GM18507 (cell line): ENCODE results near the gene DEAF1.
"Not testable (repeated sequence)": the region's sequence is repeated elsewhere in the genome, so short reads cannot be mapped to it uniquely, and the experiment has no call there.

ENCODE experiments used
- DNase-seq: peaks from one replicate; pipeline ENCODE4 v3.0.0; 2011; ENCODE audit warnings: low read depth; ENCODE audit not compliant: insufficient read length; ENCODE audit errors: extremely low spot score
- FAIRE-seq: peaks from 2 replicates; lab custom pipeline; 2011; peaks lifted over from hg19 to GRCh38; lab: Jason Lieb, UNC

Gene DEAF1

GRCh38 chr11:690244-690643 is 4.8 kb downstream of the DEAF1 start:
- not testable (repeated sequence) for FAIRE-seq, DNase-seq

- DNase-seq = no peak
- FAIRE-seq = no peak
Observed at GRCh38 chr11:689625-690024, 5.4 kb downstream of the DEAF1 start.

- DNase-seq (no peak), FAIRE-seq (no peak)
Observed at GRCh38 chr11:688681-689080, 6.3 kb downstream of the DEAF1 start.

- FAIRE-seq (no peak), DNase-seq (no peak)
Observed at GRCh38 chr11:687751-688150, 7.3 kb downstream of the DEAF1 start.

- FAIRE-seq (no peak), DNase-seq (no peak)
Observed at GRCh38 chr11:686451-687243, 8.4 kb downstream of the DEAF1 start.

- DNase-seq (no peak), FAIRE-seq (no peak)
Observed at GRCh38 chr11:680970-681369, 14.1 kb downstream of the DEAF1 start.

GRCh38 chr11:680476-680875 is 14.5 kb downstream of the DEAF1 start:
- FAIRE-seq = no peak
- no peak for DNase-seq

GRCh38 chr11:679271-680207 is 15.5 kb downstream of the DEAF1 start:
- no peak for FAIRE-seq
- no peak for DNase-seq

- no peak for FAIRE-seq
- DNase-seq = no peak
Observed at GRCh38 chr11:678297-678696, 16.7 kb downstream of the DEAF1 start.

GRCh38 chr11:674406-674805 is 20.6 kb downstream of the DEAF1 start:
- FAIRE-seq (no peak), DNase-seq (no peak)

- FAIRE-seq (no peak), DNase-seq (no peak)
Observed at GRCh38 chr11:673866-674265, 21.2 kb downstream of the DEAF1 start.

- DNase-seq (no peak), FAIRE-seq (no peak)
Observed at GRCh38 chr11:665704-666281, 29.2 kb downstream of the DEAF1 start.

- DNase-seq = no peak
- no peak for FAIRE-seq
Observed at GRCh38 chr11:665062-665703, 29.8 kb downstream of the DEAF1 start.

GRCh38 chr11:662689-663274 is 32.2 kb downstream of the DEAF1 start:
- DNase-seq = peak; percentile 58
- FAIRE-seq = peak; percentile 69

- no peak for FAIRE-seq
- DNase-seq = no peak
Observed at GRCh38 chr11:660681-661444, 34.2 kb downstream of the DEAF1 start.

GRCh38 chr11:660281-660680 is 34.7 kb downstream of the DEAF1 start:
- no peak for FAIRE-seq

GRCh38 chr11:659532-660085 is 35.4 kb downstream of the DEAF1 start:
- FAIRE-seq (no peak), DNase-seq (no peak)

More at GRCh38 chr11:660281-660680, 34.7 kb downstream of the DEAF1 start:
- no peak for DNase-seq

GRCh38 chr11:657691-658126 is 37.3 kb downstream of the DEAF1 start:
- no peak for FAIRE-seq
- no peak for DNase-seq
